Measurements from ENCODE around the gene SFT2D2. TPM values are rescaled to one million over a fixed set of nuclear protein-coding genes. Genes with fewer than 3 reads are reported as not detected.
A peak's percentile ranks its signal among the peaks of the same experiment; 100 is the strongest.
"Not testable (repeated sequence)": the region's sequence is repeated elsewhere in the genome, so short reads cannot be mapped to it uniquely, and the experiment has no call there.

SFT2D2 gene
- total RNA-seq, 1 donor from 2014 or later = 36.8 TPM

GRCh38 chr1:168199056-168199455 is 26.7 kb upstream of the SFT2D2 start:
- no peak overlapping the region for H3K27ac Mint-ChIP-seq (ENCODE audit: unreplicated experiment)
- peaks cover 11% of the 10 kb centered on the region for H3K36me3 Mint-ChIP-seq (ENCODE audit: low read depth, unreplicated experiment)
- no peaks in the 10 kb centered on the region for H3K4me1 Mint-ChIP-seq (ENCODE audit: unreplicated experiment)
- TF ChIP-seq CTCF (IDR thresholded peaks at IDR 0.05; ENCODE audit: unreplicated experiment) = no peak
- no peaks in the 10 kb centered on the region for H3K9me3 Mint-ChIP-seq (ENCODE audit: unreplicated experiment)
- no peak for DNase-seq (ENCODE audit: low spot score)
- H3K27me3 Mint-ChIP-seq (ENCODE audit: unreplicated experiment) = peaks cover 1% of the 10 kb centered on the region
- no peak overlapping the region for H3K4me3 Mint-ChIP-seq (ENCODE audit: unreplicated experiment)

GRCh38 chr1:168202941-168203654 is 22.7 kb upstream of the SFT2D2 start:
- Mint-ChIP-seq H3K36me3 (ENCODE audit: low read depth, unreplicated experiment) (peaks cover 18% of the 10 kb centered on the region), H3K27me3 (ENCODE audit: unreplicated experiment) (no peaks in the 10 kb centered on the region), H3K4me3 (ENCODE audit: unreplicated experiment) (peak overlapping the region; percentile 23), H3K4me1 (ENCODE audit: unreplicated experiment) (no peaks in the 10 kb centered on the region), H3K9me3 (ENCODE audit: unreplicated experiment) (no peaks in the 10 kb centered on the region), H3K27ac (ENCODE audit: unreplicated experiment) (no peak overlapping the region)
- TF ChIP-seq CTCF (IDR thresholded peaks at IDR 0.05; ENCODE audit: unreplicated experiment) = no peak
- DNase-seq (ENCODE audit: low spot score) = no peak

GRCh38 chr1:168206111-168206510 is 19.7 kb upstream of the SFT2D2 start:
- no peak for DNase-seq (ENCODE audit: low spot score)
- TF ChIP-seq CTCF (IDR thresholded peaks at IDR 0.05; ENCODE audit: unreplicated experiment) = no peak
- H3K4me1 Mint-ChIP-seq (ENCODE audit: unreplicated experiment) = no peaks in the 10 kb centered on the region
- peaks cover 18% of the 10 kb centered on the region for H3K36me3 Mint-ChIP-seq (ENCODE audit: low read depth, unreplicated experiment)
- no peak overlapping the region for H3K4me3 Mint-ChIP-seq (ENCODE audit: unreplicated experiment)
- no peak overlapping the region for H3K27ac Mint-ChIP-seq (ENCODE audit: unreplicated experiment)
- no peaks in the 10 kb centered on the region for H3K27me3 Mint-ChIP-seq (ENCODE audit: unreplicated experiment)
- H3K9me3 Mint-ChIP-seq (ENCODE audit: unreplicated experiment) = no peaks in the 10 kb centered on the region

GRCh38 chr1:168207673-168208072 is 18.1 kb upstream of the SFT2D2 start:
- H3K27ac Mint-ChIP-seq (ENCODE audit: unreplicated experiment); H3K27me3 Mint-ChIP-seq (ENCODE audit: unreplicated experiment); H3K9me3 Mint-ChIP-seq (ENCODE audit: unreplicated experiment); DNase-seq (ENCODE audit: low spot score); H3K4me1 Mint-ChIP-seq (ENCODE audit: unreplicated experiment); H3K4me3 Mint-ChIP-seq (ENCODE audit: unreplicated experiment): not testable (repeated sequence)
- H3K36me3 Mint-ChIP-seq (ENCODE audit: low read depth, unreplicated experiment) = peaks cover 18% of the 10 kb centered on the region

- H3K4me1 Mint-ChIP-seq (ENCODE audit: unreplicated experiment) = no peaks in the 10 kb centered on the region
- no peaks in the 10 kb centered on the region for H3K9me3 Mint-ChIP-seq (ENCODE audit: unreplicated experiment)
- no peak overlapping the region for H3K27ac Mint-ChIP-seq (ENCODE audit: unreplicated experiment)
These were observed 15.5 kb upstream of the SFT2D2 start for GRCh38 chr1:168210312-168210711.

More at GRCh38 chr1:168210312-168210711, 15.5 kb upstream of the SFT2D2 start:
- Mint-ChIP-seq H3K36me3 (ENCODE audit: low read depth, unreplicated experiment) (peaks cover 7% of the 10 kb centered on the region), H3K4me3 (ENCODE audit: unreplicated experiment) (no peak overlapping the region), H3K27me3 (ENCODE audit: unreplicated experiment) (no peaks in the 10 kb centered on the region)
- DNase-seq (ENCODE audit: low spot score) = no peak
- no peak for TF ChIP-seq CTCF (IDR thresholded peaks at IDR 0.05; ENCODE audit: unreplicated experiment)
